DOHH2 (cell line): ENCODE results near the gene ANTXRL.

Source experiments
- H3F3A ChIP-seq: fragments of 200-600 bp; sonication (generic), shearing (Covaris generic); 2 replicates; pipeline ENCODE4 v1.6.0; 2016; ENCODE audit warnings: antibody characterized with exemption, mild to moderate bottlenecking; ENCODE audit not compliant: control insufficient read depth, insufficient read depth
- H3K27ac ChIP-seq: fragments of 200-600 bp; sonication (generic); 2 replicates; pipeline ENCODE4 v1.5.1; 2014; ENCODE audit warnings: low read depth, mild to moderate bottlenecking, low read length, moderate library complexity
- H3K27me3 ChIP-seq: fragments of 200-600 bp; sonication (generic); 2 replicates; pipeline ENCODE4 v1.6.1; 2014; ENCODE audit warnings: mild to moderate bottlenecking, low read length, mixed read lengths; ENCODE audit not compliant: control insufficient read depth
- H3K36me3 ChIP-seq: fragments of 200-600 bp; sonication (generic); 2 replicates; pipeline ENCODE4 v1.6.1; 2014; ENCODE audit warnings: mild to moderate bottlenecking, low read length, moderate library complexity, mixed read lengths; ENCODE audit not compliant: control insufficient read depth
- H3K4me1 ChIP-seq: fragments of 200-600 bp; sonication (generic); 2 replicates; pipeline ENCODE4 v1.6.1; 2014; ENCODE audit warnings: mild to moderate bottlenecking, low read length, mixed read lengths; ENCODE audit not compliant: control insufficient read depth
- H3K4me2 ChIP-seq: fragments of 200-600 bp; sonication (generic); 2 replicates; pipeline ENCODE4 v1.6.0; 2014; ENCODE audit warnings: mild to moderate bottlenecking, low read length, moderate library complexity
- H3K4me3 ChIP-seq: fragments of 200-600 bp; sonication (generic); 2 replicates; pipeline ENCODE4 v1.5.1; 2014; ENCODE audit warnings: mild to moderate bottlenecking, low read length, mixed read lengths
- H3K79me2 ChIP-seq: fragments of 200-600 bp; sonication (generic); 2 replicates; pipeline ENCODE4 v1.6.1; 2014; ENCODE audit warnings: mild to moderate bottlenecking, low read length, mixed read lengths; ENCODE audit not compliant: control insufficient read depth
- H3K9me2 ChIP-seq: fragments of 200-600 bp; sonication (generic); replicated peaks from 2 replicates; pipeline ENCODE4 v1.6.1; 2014; ENCODE audit warnings: mild to moderate bottlenecking, low read length, mixed read lengths; ENCODE audit not compliant: control insufficient read depth
- H3K9me3 ChIP-seq: fragments of 200-600 bp; sonication (generic); 2 replicates; pipeline ENCODE4 v1.6.1; 2014; ENCODE audit warnings: antibody characterized with exemption, low read length, mixed read lengths; ENCODE audit not compliant: control insufficient read depth, insufficient read depth
- H4K20me1 ChIP-seq: fragments of 200-600 bp; sonication (generic); 2 replicates; pipeline ENCODE4 v1.6.0; 2014; ENCODE audit warnings: low read depth, mild to moderate bottlenecking, antibody characterized with exemption, low read length, moderate library complexity; ENCODE audit not compliant: control insufficient read depth, insufficient read depth
- EZH2phosphoT487 ChIP-seq: fragments of 200-600 bp; sonication (generic); IDR thresholded peaks from 2 replicates; pipeline ENCODE4 v1.6.1; 2017; ENCODE audit warnings: borderline replicate concordance, mild to moderate bottlenecking, antibody characterized with exemption, low read length, moderate library complexity, mixed read lengths
- TF ChIP-seq, protein P1 (sequence below): fragments of 200-600 bp; sonication (generic); IDR thresholded peaks from one replicate; pipeline ENCODE4 v1.5.1; 2014; ENCODE audit warnings: antibody characterized with exemption, mild to moderate bottlenecking, low read depth, low read length; ENCODE audit not compliant: poor library complexity, severe bottlenecking

Gene ANTXRL

DNA sequence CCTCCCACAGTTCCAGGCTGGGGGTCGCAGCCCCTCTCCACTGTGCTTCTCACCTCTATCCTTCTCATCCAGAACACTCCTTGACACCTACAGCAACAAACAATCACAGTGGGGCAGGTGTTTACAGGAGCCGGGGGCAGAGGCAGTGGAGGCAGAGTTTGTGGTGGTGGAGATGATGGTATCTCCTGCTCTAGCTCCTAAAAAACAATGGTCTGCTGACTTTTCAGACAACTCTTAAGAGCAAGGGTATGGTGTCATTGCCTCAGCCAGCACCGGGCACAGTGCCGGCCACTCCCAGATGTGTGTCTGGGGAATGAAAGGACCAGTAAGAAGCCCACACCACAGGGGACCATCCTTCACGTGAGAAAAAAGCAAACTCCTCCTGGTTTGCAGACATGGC lies 36.3 kb upstream of the ANTXRL start:
- TF ChIP-seq EZH2phosphoT487, result no peak
- TF ChIP-seq, protein P1, sequence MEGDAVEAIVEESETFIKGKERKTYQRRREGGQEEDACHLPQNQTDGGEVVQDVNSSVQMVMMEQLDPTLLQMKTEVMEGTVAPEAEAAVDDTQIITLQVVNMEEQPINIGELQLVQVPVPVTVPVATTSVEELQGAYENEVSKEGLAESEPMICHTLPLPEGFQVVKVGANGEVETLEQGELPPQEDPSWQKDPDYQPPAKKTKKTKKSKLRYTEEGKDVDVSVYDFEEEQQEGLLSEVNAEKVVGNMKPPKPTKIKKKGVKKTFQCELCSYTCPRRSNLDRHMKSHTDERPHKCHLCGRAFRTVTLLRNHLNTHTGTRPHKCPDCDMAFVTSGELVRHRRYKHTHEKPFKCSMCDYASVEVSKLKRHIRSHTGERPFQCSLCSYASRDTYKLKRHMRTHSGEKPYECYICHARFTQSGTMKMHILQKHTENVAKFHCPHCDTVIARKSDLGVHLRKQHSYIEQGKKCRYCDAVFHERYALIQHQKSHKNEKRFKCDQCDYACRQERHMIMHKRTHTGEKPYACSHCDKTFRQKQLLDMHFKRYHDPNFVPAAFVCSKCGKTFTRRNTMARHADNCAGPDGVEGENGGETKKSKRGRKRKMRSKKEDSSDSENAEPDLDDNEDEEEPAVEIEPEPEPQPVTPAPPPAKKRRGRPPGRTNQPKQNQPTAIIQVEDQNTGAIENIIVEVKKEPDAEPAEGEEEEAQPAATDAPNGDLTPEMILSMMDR, result no peak
- no peaks in the 10 kb centered on the region for H3K4me1 ChIP-seq
- no peaks in the 10 kb centered on the region for H3K9me3 ChIP-seq

DNA sequence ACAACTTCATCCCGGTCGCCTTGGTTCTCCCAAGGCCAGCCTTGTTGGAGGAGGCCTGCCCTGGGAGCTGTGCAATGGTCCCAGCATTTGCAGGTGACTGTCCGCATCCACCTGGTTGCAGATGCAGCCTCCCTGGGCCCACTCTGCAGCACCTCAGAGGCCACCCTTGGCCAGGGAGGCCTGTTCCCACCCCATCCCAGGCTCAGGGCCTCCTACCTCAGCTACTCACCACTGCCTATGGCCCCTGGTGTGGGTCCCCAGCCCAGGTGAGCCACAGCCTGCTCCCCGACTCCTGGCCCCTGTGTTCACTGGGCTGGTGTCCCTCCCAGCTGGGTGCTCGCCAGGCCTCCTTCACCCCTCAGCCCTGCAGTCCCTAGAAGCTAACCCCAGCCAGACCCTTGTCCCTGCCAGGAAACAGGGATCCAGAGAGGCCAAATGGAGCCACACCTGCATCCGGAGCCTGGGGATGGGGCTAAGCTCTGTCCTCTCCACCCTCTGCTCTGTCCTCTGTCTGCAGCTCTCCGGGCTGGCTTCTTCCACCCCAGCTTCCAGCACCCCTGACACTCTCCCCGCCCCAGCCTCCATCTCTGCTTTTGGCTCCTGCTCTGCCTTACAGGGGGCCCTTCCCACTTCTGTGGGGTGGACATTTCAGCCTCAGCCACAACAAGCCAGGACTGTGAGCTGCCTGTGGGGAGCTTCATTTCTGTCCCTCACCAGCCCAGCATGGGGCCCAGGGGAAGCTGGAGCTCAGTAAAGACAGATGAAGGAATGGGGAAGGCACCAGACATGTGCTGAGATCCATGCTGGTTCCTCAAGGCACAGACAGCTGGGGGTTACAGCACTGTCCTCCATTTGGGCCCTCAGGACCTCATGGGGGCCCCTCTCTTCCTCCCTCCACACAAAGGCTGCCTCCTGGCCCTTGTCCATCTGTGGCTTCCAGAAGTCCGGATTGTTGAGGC lies 35.6 kb upstream of the ANTXRL start:
- no peaks in the 10 kb centered on the region for H3K36me3 ChIP-seq
- TF ChIP-seq, protein P1, result no peak
- TF ChIP-seq EZH2phosphoT487, result no peak
- no peak overlapping the region for H3K4me3 ChIP-seq

More for the DNA sequence above, 36.3 kb upstream of the ANTXRL start:
- Histone ChIP-seq H3K9me2 (no peaks in the 10 kb centered on the region), H3K4me3 (no peak overlapping the region), H3K36me3 (no peaks in the 10 kb centered on the region), H3K79me2 (no peaks in the 10 kb centered on the region), H3K27ac (no peak overlapping the region), H4K20me1 (no peaks in the 10 kb centered on the region), H3F3A (no peaks in the 10 kb centered on the region), H3K27me3 (no peaks in the 10 kb centered on the region), H3K4me2 (no peak overlapping the region)

DNA sequence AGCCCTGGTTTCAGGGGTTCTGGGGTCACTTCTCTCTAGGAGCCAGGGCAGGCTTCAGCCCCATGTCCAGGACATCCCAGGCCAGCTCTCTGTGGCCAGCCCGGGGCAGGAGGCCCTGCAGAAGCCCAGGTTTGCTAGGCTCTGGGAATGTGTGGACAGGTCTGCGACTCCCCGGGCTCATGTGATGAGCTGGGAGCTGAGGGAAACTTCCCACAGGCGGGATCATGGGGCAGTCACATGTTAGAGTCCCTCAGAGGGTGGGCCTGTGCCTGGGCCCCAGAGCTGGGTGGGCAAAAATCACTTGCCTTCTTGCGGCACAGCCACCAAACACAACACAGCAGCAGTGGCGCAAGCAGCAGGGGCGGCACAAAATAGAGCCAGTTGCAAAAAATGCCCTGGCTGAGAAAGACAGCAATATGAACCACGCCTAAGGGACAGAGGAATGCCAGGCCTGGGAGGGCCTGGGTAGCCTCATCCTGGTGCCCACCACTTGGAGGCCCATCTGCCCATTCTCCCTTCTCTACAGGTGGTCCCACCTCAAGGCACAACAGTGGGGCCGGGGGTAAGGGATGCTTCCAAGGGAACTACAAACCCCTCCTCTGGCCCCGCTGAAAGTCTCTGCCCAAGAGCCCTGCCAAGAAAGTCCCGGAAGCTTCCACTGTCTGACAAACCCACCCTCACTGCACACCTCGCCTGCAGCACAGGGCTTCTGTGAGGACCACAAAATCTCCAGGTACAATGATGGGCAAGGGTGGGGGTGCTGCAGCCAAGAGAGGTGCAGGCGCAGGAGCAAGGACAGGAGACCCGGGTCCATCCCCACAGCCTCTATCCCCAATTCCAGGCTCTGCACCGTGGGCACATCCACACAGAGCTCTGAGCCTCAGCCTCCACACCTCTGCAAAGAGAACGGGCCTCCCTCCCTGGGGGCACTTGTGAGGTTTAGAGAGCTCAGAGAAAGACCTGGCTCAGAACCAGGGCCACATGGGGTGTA lies 34.6 kb upstream of the ANTXRL start:
- Histone ChIP-seq H3K36me3 (no peaks in the 10 kb centered on the region), H3K4me2 (no peak overlapping the region), H3K4me3 (no peak overlapping the region), H4K20me1 (no peaks in the 10 kb centered on the region), H3K4me1 (no peaks in the 10 kb centered on the region), H3K9me2 (no peaks in the 10 kb centered on the region), H3K27ac (no peak overlapping the region), H3K79me2 (no peaks in the 10 kb centered on the region), H3K27me3 (no peaks in the 10 kb centered on the region), H3K9me3 (no peaks in the 10 kb centered on the region), H3F3A (no peaks in the 10 kb centered on the region)
- TF ChIP-seq EZH2phosphoT487, result no peak
- TF ChIP-seq, protein P1, result no peak

More for the DNA sequence above, 35.6 kb upstream of the ANTXRL start:
- H4K20me1 ChIP-seq, result no peaks in the 10 kb centered on the region
- H3K4me1 ChIP-seq, result no peaks in the 10 kb centered on the region
- no peak overlapping the region for H3K27ac ChIP-seq
- no peaks in the 10 kb centered on the region for H3K79me2 ChIP-seq
- no peak overlapping the region for H3K4me2 ChIP-seq
- no peaks in the 10 kb centered on the region for H3K9me3 ChIP-seq
- no peaks in the 10 kb centered on the region for H3K27me3 ChIP-seq
- H3K9me2 ChIP-seq, result no peaks in the 10 kb centered on the region
- H3F3A ChIP-seq, result no peaks in the 10 kb centered on the region
